Measurements from ENCODE around the gene MATR3.
"Not testable (repeated sequence)": the region's sequence is repeated elsewhere in the genome, so short reads cannot be mapped to it uniquely, and the experiment has no call there.

The MATR3 gene

GRCh38 chr5:139293507-139294373 lies at the start of gene MATR3:
Gene MATR3, plus strand, starts transcription at chr5:139293740. Its CDS starts 13,676 bp downstream, at chr5:139307416.
- peak; percentile 77 for DNase-seq (ENCODE audit: low read depth)

GRCh38 chr5:139245637-139246339 lies 47.8 kb upstream of the MATR3 start:
- DNase-seq (ENCODE audit: low read depth), result no peak

- DNase-seq (ENCODE audit: low read depth), result no peak
Measured at GRCh38 chr5:139246394-139246793, 47.1 kb upstream of the MATR3 start.

- DNase-seq (ENCODE audit: low read depth), result no peak
Measured at GRCh38 chr5:139248826-139249453, 44.6 kb upstream of the MATR3 start.

- no peak for DNase-seq (ENCODE audit: low read depth)
Measured at GRCh38 chr5:139251281-139251687, 42.3 kb upstream of the MATR3 start.

- DNase-seq (ENCODE audit: low read depth), result no peak
Measured at GRCh38 chr5:139251695-139252288, 41.7 kb upstream of the MATR3 start.

- DNase-seq (ENCODE audit: low read depth), result no peak
Measured at GRCh38 chr5:139253115-139253514, 40.4 kb upstream of the MATR3 start.

- DNase-seq (ENCODE audit: low read depth), result no peak
Measured at GRCh38 chr5:139256820-139257219, 36.7 kb upstream of the MATR3 start.

GRCh38 chr5:139262059-139262741 lies 31.3 kb upstream of the MATR3 start:
- DNase-seq (ENCODE audit: low read depth), result no peak

GRCh38 chr5:139262742-139263445 lies 30.6 kb upstream of the MATR3 start:
- DNase-seq (ENCODE audit: low read depth), result peak; percentile 69

- no peak for DNase-seq (ENCODE audit: low read depth)
Measured at GRCh38 chr5:139263536-139263935, 30.0 kb upstream of the MATR3 start.

GRCh38 chr5:139263946-139264345 lies 29.6 kb upstream of the MATR3 start:
- DNase-seq (ENCODE audit: low read depth), result no peak

- DNase-seq (ENCODE audit: low read depth), result no peak
Measured at GRCh38 chr5:139265001-139265400, 28.5 kb upstream of the MATR3 start.

GRCh38 chr5:139266236-139266635 lies 27.3 kb upstream of the MATR3 start:
- DNase-seq (ENCODE audit: low read depth), result no peak

GRCh38 chr5:139267481-139267880 lies 26.1 kb upstream of the MATR3 start:
- DNase-seq (ENCODE audit: low read depth), result no peak

GRCh38 chr5:139268364-139269202 lies 25.0 kb upstream of the MATR3 start:
- DNase-seq (ENCODE audit: low read depth), result no peak

- not testable (repeated sequence) for DNase-seq (ENCODE audit: low read depth)
Measured at GRCh38 chr5:139270718-139271117, 22.8 kb upstream of the MATR3 start.

- no peak for DNase-seq (ENCODE audit: low read depth)
Measured at GRCh38 chr5:139271201-139272027, 22.1 kb upstream of the MATR3 start.
